Rectal smooth muscle tissue (tissue), 1 donor: Measurements from ENCODE around the gene DKC1.
"Not testable (repeated sequence)": the region's sequence is repeated elsewhere in the genome, so short reads cannot be mapped to it uniquely, and the experiment has no call there.

Experiments
- H3K27ac ChIP-seq: one replicate; pipeline ENCODE4 v1.7.0; 2013; ENCODE audit warnings: low read depth, low read length, inconsistent platforms
- H3K27me3 ChIP-seq: one replicate; pipeline ENCODE4 v1.7.0; 2013; ENCODE audit warnings: low read length; ENCODE audit not compliant: control insufficient read depth, insufficient read depth
- H3K36me3 ChIP-seq: one replicate; pipeline ENCODE4 v1.7.0; 2013; ENCODE audit warnings: low read length; ENCODE audit not compliant: control insufficient read depth, insufficient read depth
- H3K4me1 ChIP-seq: one replicate; pipeline ENCODE4 v1.7.0; 2013; ENCODE audit warnings: low read length; ENCODE audit not compliant: control insufficient read depth, insufficient read depth
- H3K4me3 ChIP-seq: one replicate; pipeline ENCODE4 v1.7.0; 2013; ENCODE audit warnings: low read length
- H3K9ac ChIP-seq: one replicate; pipeline ENCODE4 v1.7.0; 2013; ENCODE audit warnings: low read length

The DKC1 gene

DNA sequence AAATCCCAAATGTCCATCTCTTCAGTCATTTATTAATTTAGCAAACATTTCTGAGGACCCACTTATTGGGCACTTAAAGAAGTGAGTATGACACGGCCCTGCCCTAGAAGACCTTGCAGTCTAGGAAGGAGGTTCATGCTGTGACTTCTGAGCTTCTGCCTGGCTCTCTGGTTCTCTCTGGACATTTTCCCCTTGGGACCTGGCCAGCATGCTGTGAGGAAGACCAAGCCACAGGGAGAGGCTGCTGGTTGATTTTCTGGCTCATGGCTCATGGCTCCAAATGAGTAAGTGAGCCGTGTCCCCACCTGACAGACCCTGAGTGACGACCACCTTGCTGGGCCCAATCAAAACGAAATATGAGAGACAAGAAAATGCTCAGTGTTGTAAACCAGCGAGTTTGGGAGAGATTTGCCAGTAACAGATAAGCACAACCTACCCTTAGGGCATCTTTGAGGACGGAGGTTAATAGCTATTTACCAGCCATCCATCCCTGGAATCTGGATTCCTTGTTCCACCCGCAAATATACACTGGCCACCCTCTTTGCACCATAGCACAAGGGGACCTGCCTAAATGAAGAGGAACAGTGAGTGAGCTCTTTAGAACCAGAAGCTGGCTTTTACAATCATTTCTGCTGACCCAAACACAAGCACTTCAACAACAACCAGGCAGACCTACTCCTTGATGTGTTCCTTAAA lies 41.7 kb downstream of the DKC1 start:
- Histone ChIP-seq H3K36me3 (no peaks in the 10 kb centered on the region), H3K9ac (no peak overlapping the region), H3K27me3 (no peaks in the 10 kb centered on the region), H3K4me1 (no peaks in the 10 kb centered on the region), H3K4me3 (peak overlapping the region; percentile 79), H3K27ac (peak overlapping the region; percentile 61)

DNA sequence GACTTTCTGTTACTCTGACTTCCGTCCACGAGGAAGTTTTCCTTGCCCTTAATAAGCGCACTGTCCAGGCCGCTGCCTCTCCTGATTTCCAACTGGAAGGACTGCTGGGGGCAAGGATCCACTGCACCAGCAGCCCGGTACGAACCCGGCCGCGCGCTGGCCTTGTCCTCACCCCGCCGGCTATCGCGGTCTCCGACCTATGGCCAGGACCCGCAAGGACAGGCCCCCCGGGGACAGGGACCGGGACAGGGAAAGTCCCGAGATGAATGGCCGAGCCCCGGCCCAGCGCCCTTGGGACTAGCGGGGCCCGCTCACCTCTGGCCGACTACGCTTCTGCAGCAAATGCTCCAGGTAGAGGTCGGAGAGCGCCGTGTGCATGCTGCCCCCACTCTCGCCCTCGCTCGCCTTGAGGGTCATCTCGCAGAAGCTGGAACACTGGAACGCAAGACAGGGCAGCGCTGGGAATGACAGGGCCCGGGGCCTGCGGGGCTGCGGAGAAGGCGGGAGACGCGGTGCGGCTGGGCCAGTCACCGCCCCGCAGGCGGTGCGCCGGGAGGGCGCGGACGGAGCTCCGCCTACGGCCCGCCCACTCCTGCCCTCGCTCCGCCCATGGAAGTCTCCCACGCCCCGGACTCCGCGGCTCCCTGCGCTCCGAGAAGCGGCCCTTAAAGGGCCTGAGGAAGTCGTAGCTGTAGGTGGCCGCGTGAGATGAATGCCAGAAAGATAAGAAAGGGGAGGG lies 42.5 kb downstream of the DKC1 start, which contains the start of gene MPP1:
Gene MPP1, minus strand, starts transcription at position 529 of the 739 bp plus-strand sequence. Its CDS starts 112 bp downstream, at position 417.
- Histone ChIP-seq H3K9ac (no peak within 1 kb of the TSS), H3K36me3 (no peaks in the 10 kb centered on the region), H3K27me3 (no peaks in the 10 kb centered on the region), H3K27ac (peak within 1 kb of the TSS; percentile 61), H3K4me1 (no peaks in the 10 kb centered on the region), H3K4me3 (peak within 1 kb of the TSS; percentile 79)

DNA sequence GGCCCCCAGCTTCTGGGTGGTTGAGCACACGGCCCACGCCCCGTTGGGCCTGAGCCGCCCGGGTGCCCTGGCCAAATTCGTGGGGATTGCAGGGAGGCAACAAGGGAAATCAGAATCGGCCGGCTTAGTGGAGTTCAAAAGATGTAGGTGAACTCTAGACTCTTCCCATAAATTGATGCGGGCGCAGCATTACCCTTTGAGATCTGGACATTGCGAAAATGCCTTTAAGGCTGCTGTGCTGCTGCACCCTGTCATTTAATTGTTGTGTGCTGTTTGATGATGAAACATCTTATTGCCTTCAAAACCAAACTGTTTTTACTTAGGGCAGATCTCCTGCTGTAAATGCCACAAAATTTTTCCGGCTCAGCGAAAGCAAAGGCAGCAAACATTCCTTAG lies 43.0 kb downstream of the DKC1 start:
- Histone ChIP-seq H3K9ac (no peak overlapping the region), H3K36me3 (no peaks in the 10 kb centered on the region), H3K4me1 (no peaks in the 10 kb centered on the region), H3K4me3 (peak overlapping the region; percentile 60), H3K27me3 (no peaks in the 10 kb centered on the region), H3K27ac (peak overlapping the region; percentile 46)

- Histone ChIP-seq H3K27me3 (no peaks in the 10 kb centered on the region), H3K9ac (no peak overlapping the region), H3K4me3 (no peak overlapping the region), H3K27ac (no peak overlapping the region), H3K36me3 (no peaks in the 10 kb centered on the region), H3K4me1 (no peaks in the 10 kb centered on the region)
These were observed 44.3 kb downstream of the DKC1 start for GRCh38 chrX:154806837-154807501.

GRCh38 chrX:154809939-154810665 lies 47.4 kb downstream of the DKC1 start:
- Histone ChIP-seq H3K9ac (no peak overlapping the region), H3K4me1 (no peaks in the 10 kb centered on the region), H3K27ac (no peak overlapping the region), H3K27me3 (no peaks in the 10 kb centered on the region), H3K4me3 (no peak overlapping the region), H3K36me3 (no peaks in the 10 kb centered on the region)

DNA sequence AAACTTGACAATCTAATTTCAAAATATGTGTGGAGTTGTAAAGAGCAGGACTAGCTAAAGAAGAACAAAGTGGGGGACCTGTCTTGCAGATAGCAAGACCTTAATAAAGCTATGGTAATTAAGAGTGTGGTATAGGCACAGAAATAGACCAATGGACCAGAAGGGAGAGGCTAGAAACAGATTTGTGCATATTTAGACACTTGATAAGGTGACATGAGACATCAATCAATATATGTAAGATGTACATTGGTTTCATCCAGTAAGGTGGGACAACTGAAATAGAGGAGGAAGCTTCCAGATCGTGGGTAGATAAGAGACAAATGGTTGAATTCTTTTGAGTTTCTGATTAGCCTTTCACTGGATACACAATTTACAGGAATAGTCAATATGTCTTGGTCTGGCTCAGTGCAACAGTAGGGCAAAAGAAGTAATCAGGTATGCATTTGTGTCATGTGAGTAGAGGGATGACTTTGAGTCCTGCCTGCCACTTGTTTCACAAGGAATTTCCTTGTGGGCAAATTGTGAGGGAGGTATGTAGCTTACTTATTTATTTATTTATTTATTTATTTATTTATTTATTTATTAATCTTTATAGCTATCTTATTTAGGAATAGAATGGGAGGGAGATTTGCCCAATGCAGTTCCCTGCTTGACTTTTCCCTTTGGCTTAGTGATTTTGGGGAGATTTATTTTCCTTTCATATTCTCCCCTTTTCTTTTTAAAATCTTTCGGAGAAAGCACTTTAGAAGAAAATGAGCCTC lies 49.9 kb downstream of the DKC1 start:
- H3K36me3 ChIP-seq = no peaks in the 10 kb centered on the region
- no peak overlapping the region for H3K27ac ChIP-seq
- H3K4me1 ChIP-seq = no peaks in the 10 kb centered on the region
- H3K27me3 ChIP-seq = no peaks in the 10 kb centered on the region
- no peak overlapping the region for H3K9ac ChIP-seq
- H3K4me3 ChIP-seq = no peak overlapping the region

DNA sequence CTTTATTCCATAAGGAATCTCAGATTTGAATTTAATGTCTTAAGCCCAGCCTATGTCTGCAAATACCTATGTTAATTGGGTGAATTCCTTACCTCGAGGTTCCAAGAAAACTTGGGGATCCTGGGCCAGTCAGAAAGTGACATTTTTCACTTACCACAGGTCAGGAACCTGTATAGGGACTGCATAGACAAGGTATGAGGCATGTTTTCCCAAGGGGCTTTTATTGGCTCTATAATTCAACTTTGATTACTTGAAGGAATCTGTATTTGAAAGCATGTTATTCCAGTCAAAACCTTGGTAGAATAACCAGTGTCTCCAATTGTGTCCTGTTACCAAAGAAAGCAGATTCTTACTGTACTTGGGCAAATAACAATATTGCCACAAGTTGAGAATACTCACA lies 51.1 kb downstream of the DKC1 start:
- Histone ChIP-seq H3K27me3 (no peaks in the 10 kb centered on the region), H3K9ac (no peak overlapping the region), H3K4me3 (no peak overlapping the region)

GRCh38 chrX:154815274-154815818 lies 52.7 kb downstream of the DKC1 start:
- Histone ChIP-seq H3K27me3 (no peaks in the 10 kb centered on the region), H3K36me3 (no peaks in the 10 kb centered on the region), H3K4me1 (no peaks in the 10 kb centered on the region), H3K9ac (no peak overlapping the region), H3K27ac (no peak overlapping the region), H3K4me3 (no peak overlapping the region)

More for the DNA sequence above, 51.1 kb downstream of the DKC1 start:
- H3K36me3 ChIP-seq = no peaks in the 10 kb centered on the region
- H3K4me1 ChIP-seq = no peaks in the 10 kb centered on the region
- no peak overlapping the region for H3K27ac ChIP-seq

DNA sequence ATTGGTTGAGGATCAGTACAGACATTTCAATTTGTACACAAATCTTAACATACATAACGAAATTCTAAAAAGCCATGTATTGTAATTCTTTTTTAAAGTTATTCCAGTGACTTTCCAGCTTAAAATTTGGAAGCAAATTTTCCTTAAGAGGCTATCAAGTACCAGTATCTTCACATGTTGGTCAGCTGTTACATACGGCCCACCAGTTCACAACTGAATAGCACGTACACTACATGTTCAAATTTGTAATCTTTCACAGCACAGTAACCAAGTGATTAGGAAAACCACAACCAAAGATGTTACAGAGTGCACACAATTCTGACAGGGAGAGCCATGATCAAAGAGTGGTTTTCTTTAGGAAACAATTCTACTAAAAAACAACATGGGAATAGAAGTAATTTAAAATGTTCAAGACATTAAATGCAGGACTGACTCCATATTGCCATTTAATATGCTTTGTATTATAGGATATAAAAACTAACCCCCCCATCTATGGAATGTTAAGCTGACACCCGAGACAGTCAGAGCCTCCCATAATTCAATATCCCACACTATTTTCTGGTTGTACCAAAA lies 53.7 kb downstream of the DKC1 start:
- not testable (repeated sequence) for H3K4me3 ChIP-seq, H3K27ac ChIP-seq, H3K9ac ChIP-seq, H3K4me1 ChIP-seq, H3K36me3 ChIP-seq, H3K27me3 ChIP-seq

DNA sequence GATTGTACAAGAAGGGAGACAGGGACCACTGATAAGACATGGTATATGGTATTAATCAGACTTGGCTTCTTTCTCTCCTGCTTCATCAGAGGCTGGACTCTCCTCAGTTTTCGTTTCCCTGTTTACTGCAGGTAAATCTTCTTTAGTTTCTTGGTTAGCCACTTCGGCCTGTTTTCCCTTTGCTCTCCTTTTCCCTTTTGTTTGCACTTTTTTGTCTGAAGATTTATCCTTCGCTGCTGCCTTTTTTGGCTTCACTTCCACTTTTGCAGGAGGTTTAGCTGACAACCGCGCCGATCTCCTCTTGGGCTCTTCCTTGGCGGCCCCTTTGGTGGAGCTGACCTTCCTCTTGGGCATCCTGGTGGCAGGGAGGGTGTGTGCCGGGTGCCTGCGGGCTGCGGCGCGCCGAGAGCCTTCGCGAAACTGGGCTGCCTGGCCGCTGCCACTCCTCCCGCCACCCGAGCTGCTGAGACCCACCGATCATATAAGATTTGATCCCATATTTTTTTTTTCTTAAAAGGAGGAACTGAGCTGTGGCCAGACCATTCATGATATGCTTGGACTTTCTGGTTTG lies 54.5 kb downstream of the DKC1 start:
- not testable (repeated sequence) for H3K27me3 ChIP-seq, H3K36me3 ChIP-seq, H3K4me1 ChIP-seq, H3K9ac ChIP-seq, H3K27ac ChIP-seq, H3K4me3 ChIP-seq
